SK-MEL-5 (cell line): ENCODE data around the gene PTPN3. TPM values are rescaled to one million over a fixed set of nuclear protein-coding genes. Genes with fewer than 3 reads are reported as not detected.
A peak's percentile ranks its signal among the peaks of the same experiment; 100 is the strongest.
"Not testable (repeated sequence)": the region's sequence is repeated elsewhere in the genome, so short reads cannot be mapped to it uniquely, and the experiment has no call there.

ENCODE experiments used
- DNase-seq: peaks from one replicate; pipeline ENCODE4 v3.0.0-alpha.2; 2016; ENCODE audit warnings: low read depth, low spot score
- in situ Hi-C: cut with HindIII; loops from 2 replicates; pipeline ENCODE4 v1.10.0; 2016; ENCODE audit warnings: low sequenced_read_pairs, high pct_unique_total_duplicates, low pct_unique_long_range_greater_than_20kb
- small RNA-seq, 2 experiments: library from RNA; depleted of rRNA; stranded (forward); fragments of <200 nt; gene quantifications; one replicate each; pipeline ENCODE3, GENCODE V24; 2014
- total RNA-seq: library from RNA; depleted of rRNA; stranded (reverse); fragments of >200 nt; shearing (Covaris generic); gene quantifications from 2 replicates; pipeline ENCODE4 v1.2.3, GENCODE V29; 2014; rRNA removed

Gene PTPN3
- total RNA-seq, 1 experiment from 2014 or later: 5.7 TPM

GRCh38 chr9:109351032-109351431 is 147.1 kb downstream of the PTPN3 start:
- in situ Hi-C loops: no loop called here
- DNase-seq: no peak

GRCh38 chr9:109349421-109349846 is 148.7 kb downstream of the PTPN3 start:
- DNase-seq: peak; percentile 68
- in situ Hi-C loops: no loop called here

GRCh38 chr9:109346904-109347303 is 151.2 kb downstream of the PTPN3 start:
- in situ Hi-C loops: no loop called here

DNA sequence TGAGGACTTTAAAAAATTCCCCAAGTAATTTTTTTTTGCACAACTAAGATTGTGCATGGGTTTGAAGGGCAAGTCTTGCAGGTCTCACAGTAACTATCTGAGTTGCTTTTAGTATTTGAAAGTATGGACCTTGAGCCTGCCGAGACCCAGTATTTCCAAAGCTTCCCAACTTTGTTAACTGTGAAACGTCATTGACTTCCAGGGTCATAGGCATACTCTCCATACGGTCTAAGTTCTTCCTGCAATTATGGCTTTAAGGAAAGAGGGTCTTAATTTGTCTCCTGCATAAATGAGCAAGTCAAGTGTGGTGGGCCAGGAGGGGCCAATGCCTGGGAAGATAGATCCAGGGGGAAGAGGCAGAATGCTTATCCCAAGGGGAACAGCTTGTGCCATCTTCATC is 153.2 kb downstream of the PTPN3 start:
- DNase-seq: no peak
- in situ Hi-C loops: no loop called here

More at GRCh38 chr9:109346904-109347303, 151.2 kb downstream of the PTPN3 start:
- DNase-seq: no peak

DNA sequence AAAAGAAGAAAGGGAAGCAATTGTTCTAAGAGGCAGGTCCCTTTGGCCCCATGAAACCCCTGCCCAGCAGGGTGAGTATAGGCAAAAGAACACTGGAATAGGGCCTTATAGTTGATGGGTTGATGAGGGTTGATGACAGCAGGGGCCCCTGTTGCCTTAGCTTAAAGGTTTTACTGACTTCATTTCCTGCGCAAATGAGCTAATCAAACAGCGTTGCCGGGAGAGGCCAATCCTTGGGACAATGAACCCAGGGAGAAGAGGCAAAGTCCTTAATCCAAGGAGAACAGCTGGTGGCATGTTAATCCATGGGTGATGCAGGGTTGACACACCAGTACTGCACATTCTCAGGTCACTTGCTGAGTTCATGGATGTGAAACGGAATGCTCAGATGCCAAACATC is 155.2 kb downstream of the PTPN3 start:
- in situ Hi-C loops: no loop called here
- DNase-seq: no peak

DNA sequence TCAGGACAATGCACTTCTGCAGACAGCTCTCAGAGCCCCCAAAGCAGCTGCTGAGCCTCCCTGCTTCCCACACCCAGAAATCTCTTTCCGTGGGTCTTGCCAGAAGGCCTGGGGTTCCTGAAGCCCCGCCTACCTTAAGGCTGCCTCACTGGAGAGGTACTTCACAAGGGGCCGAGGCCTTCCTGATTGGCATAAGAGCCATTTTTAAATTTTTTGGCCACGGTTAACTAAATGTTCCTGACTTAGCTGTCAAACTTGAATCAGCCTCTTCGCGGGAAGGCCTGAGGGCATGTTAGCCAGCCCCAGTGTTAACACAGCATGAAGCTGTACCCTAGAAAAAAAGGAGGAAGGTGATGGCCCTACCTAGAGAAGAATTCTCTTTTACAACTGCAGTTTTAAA is 156.5 kb downstream of the PTPN3 start:
- in situ Hi-C loops: no loop called here

DNA sequence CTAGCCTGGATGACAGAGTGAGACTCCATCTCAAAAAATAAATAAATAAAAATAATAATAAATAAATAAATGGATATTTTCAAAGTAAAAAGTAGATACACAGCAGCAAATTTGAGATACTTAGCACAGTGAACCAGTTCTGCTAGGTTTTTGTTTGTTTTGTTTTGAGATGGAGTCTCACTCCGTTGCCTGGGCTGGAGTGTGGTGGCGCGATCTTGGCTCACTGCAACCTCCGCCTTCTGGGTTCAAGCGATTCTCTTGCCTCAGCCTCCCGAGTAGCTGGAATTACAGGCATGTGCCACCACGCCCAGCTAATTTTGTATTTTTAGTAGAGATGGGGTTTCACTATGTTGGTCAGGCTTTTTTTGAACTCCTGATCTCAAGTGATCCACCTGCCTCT is 157.1 kb downstream of the PTPN3 start:
- in situ Hi-C loops: not testable (repeated sequence)

More for the DNA sequence above, 156.5 kb downstream of the PTPN3 start:
- DNase-seq: no peak

DNA sequence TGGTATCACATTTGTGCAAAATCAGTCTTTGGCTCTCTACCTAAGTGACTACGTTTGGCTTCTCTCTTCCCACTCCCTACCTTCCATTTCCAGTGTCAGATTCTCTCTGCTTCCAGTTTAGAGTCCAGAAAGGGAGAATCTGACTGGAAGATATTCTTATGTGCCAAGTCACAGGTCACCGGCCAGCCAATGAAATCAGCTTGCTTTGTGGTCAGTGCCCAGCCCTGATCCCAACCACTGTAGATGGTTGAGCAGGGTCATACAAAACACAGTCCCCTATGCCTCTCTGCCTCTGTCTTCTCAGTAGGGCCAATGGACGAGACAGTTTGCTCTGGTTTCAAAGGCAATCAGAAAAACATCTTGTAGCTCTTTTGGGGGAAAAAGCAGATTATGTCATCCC is 161.7 kb downstream of the PTPN3 start:
- in situ Hi-C loops: no loop called here
- DNase-seq: no peak

More for the DNA sequence above, 157.1 kb downstream of the PTPN3 start:
- not testable (repeated sequence) for DNase-seq

- DNase-seq: no peak
- in situ Hi-C loops: no loop called here
Measured at GRCh38 chr9:109335929-109336328, 162.2 kb downstream of the PTPN3 start.

DNA sequence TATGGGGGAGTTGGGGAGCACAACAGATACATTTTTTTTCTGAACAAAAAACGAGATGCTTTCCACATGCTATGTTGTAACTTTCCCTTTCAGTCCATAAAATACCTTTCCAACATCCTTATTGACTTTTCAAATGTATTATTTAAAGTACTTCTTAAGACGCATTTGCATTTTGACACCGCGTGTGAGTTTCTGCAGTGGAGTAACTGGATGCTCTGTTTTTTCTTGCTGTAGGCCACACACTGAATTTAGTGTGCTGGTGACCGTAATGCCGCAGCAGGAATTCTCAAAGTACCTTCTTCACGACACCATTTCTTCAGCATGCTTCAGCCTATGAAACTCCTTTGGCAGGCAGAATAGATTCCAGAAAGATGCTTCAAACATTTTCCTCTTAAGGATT is 163.0 kb downstream of the PTPN3 start:
- in situ Hi-C loops: no loop called here
- DNase-seq: no peak

- no peak for DNase-seq
- in situ Hi-C loops: no loop called here
Measured at GRCh38 chr9:109331353-109331752, 166.8 kb downstream of the PTPN3 start.

- DNase-seq: no peak
- in situ Hi-C loops: no loop called here
Measured at GRCh38 chr9:109329638-109330258, 168.4 kb downstream of the PTPN3 start.

DNA sequence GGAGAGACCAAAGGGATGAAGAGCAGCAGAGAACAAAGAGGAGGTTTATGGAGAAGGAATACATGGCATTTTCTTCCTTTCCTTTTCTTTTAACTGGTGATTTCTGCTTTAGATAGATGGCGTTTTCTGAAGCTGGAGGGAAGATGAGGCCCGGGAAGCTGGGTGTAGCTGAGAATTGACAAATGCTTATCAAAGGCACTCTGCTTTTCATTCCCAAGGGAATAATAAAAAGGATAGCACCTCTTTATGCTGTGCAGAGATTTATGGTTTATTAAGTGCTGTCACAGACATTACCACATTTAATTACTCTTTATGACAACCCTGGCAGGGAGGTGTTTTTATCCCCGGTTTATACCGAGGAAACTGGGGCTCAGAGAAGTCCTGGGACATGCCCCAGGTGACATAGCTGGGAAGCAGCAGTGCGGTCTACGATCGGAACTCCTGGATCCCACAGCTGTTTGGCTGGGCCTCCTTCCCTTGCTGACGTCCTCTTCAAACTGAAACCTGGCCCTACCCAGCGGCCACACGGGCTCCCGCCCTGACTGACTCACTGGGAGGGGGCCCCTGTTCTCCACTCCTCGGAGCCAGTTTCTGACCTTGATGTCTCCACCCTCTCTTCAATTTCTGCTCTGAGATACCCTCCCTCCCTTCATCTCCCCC is 169.0 kb downstream of the PTPN3 start:
- in situ Hi-C loops: no loop called here
- no peak for DNase-seq

Small RNA genes lying within 50 kb of the gene (small RNA-seq; reads per million reads assigned to genes)
- gene MIR3927: 0 reads per million in 2 experiments

Other genes with a start within 250 kb of the PTPN3 start
- gene EPB41L4B, start 177.2 kb downstream of the PTPN3 start, total RNA-seq: 0.55 and 0.85 TPM in 2 replicates